Smooth muscle cell (in vitro differentiated cells): ENCODE results near the gene PDPK1. TPM values are rescaled to one million over a fixed set of nuclear protein-coding genes. Genes with fewer than 3 reads are reported as not detected.

Source experiments
- DNase-seq: peaks from one replicate; lab custom pipeline; 2025; ENCODE audit not compliant: unreplicated experiment; lab: John Stamatoyannopoulos, UW
- H2AFZ ChIP-seq: fragments of 200-600 bp; sonication (generic); 2 replicates; pipeline ENCODE4 v1.6.0; 2016; ENCODE audit warnings: antibody characterized with exemption, low read depth, mild to moderate bottlenecking
- H3F3A ChIP-seq: fragments of 200-600 bp; sonication (generic); 2 replicates; pipeline ENCODE4 v1.6.0; 2017; ENCODE audit warnings: antibody characterized with exemption, low read depth
- H3K27ac ChIP-seq: fragments of 200-600 bp; sonication (generic); 2 replicates; pipeline ENCODE4 v1.5.1; 2016; ENCODE audit warnings: low read depth, mild to moderate bottlenecking
- H3K27me3 ChIP-seq: fragments of 200-600 bp; sonication (generic); 2 replicates; pipeline ENCODE4 v1.6.1; 2016; ENCODE audit warnings: low read depth, mild to moderate bottlenecking
- H3K36me3 ChIP-seq: fragments of 200-600 bp; sonication (generic); 2 replicates; pipeline ENCODE4 v1.5.1; 2016; ENCODE audit warnings: low read depth
- H3K4me1 ChIP-seq: fragments of 200-600 bp; sonication (generic); 2 replicates; pipeline ENCODE4 v1.5.1; 2016; ENCODE audit warnings: low read depth
- H3K4me2 ChIP-seq: fragments of 200-600 bp; sonication (generic); 2 replicates; pipeline ENCODE4 v1.6.0; 2016; ENCODE audit warnings: mild to moderate bottlenecking
- H3K4me3 ChIP-seq: fragments of 200-600 bp; sonication (generic); 2 replicates; pipeline ENCODE4 v1.5.1; 2016; ENCODE audit warnings: mild to moderate bottlenecking
- H3K79me2 ChIP-seq: fragments of 200-600 bp; sonication (generic); 2 replicates; pipeline ENCODE4 v1.6.0; 2016; ENCODE audit warnings: low read depth, mild to moderate bottlenecking
- H3K9ac ChIP-seq: fragments of 200-600 bp; sonication (generic); 2 replicates; pipeline ENCODE4 v1.6.0; 2016; ENCODE audit warnings: low read depth
- H3K9me3 ChIP-seq: fragments of 200-600 bp; sonication (generic); replicated peaks from 2 replicates; pipeline ENCODE4 v1.5.1; 2016; ENCODE audit warnings: low read depth
- H4K20me1 ChIP-seq: fragments of 200-600 bp; sonication (generic); 2 replicates; pipeline ENCODE4 v1.6.0; 2016; ENCODE audit warnings: low read depth
- CTCF ChIP-seq: fragments of 200-600 bp; sonication (generic); IDR thresholded peaks from 2 replicates; pipeline ENCODE4 v1.5.1; 2017; ENCODE audit warnings: borderline replicate concordance, mild to moderate bottlenecking, antibody characterized with exemption; ENCODE audit not compliant: insufficient read depth, poor library complexity, severe bottlenecking
- WGBS: methylation state at CpG from one replicate; pipeline ENCODE4 v1.1.7; 2016; ENCODE audit warnings: low lambda C conversion rate; 5-methylcytosine and 5-hydroxymethylcytosine counted together
- polyA plus RNA-seq: library from polyadenylated mRNA; unstranded; fragments of >200 nt; fragmentation: Nextera tagmentation; extraction: Ambion mirVana; gene quantifications from 2 replicates; pipeline ENCODE4 v1.2.1, GENCODE V29; 2016
- total RNA-seq: library from RNA; depleted of rRNA; stranded (reverse); fragments of >200 nt; gene quantifications from 2 replicates; pipeline ENCODE4 v1.2.3, GENCODE V29; 2014

PDPK1 gene
- total and polyA plus RNA-seq, 2 experiments from 2014 or later: 16.4 to 23.8 TPM

- no peak overlapping the region for H2AFZ ChIP-seq
- no peaks in the 10 kb centered on the region for H3K79me2 ChIP-seq
- H3K27me3 ChIP-seq: no peaks in the 10 kb centered on the region
- H3K9ac ChIP-seq: no peak overlapping the region
- H3K4me3 ChIP-seq: no peak overlapping the region
- H3F3A ChIP-seq: peaks cover 5% of the 10 kb centered on the region
- H3K4me1 ChIP-seq: peaks cover 7% of the 10 kb centered on the region
- no peak overlapping the region for H3K4me2 ChIP-seq
- no peaks in the 10 kb centered on the region for H4K20me1 ChIP-seq
- TF ChIP-seq CTCF: no peak
- no peaks in the 10 kb centered on the region for H3K36me3 ChIP-seq
- WGBS: 94% methylated on average over 14 of the region's 14 CpGs
- no peak overlapping the region for H3K27ac ChIP-seq
- no peak for DNase-seq
- H3K9me3 ChIP-seq: no peaks in the 10 kb centered on the region
Observed at GRCh38 chr16:2507052-2507659, 30.7 kb upstream of the PDPK1 start.

- 93% methylated on average over 11 of the region's 11 CpGs for WGBS
- H3K27me3 ChIP-seq: no peaks in the 10 kb centered on the region
- H2AFZ ChIP-seq: no peak overlapping the region
- H3K79me2 ChIP-seq: no peaks in the 10 kb centered on the region
- H3K36me3 ChIP-seq: no peaks in the 10 kb centered on the region
- no peak overlapping the region for H3K27ac ChIP-seq
- no peaks in the 10 kb centered on the region for H4K20me1 ChIP-seq
- no peaks in the 10 kb centered on the region for H3K9me3 ChIP-seq
- H3K9ac ChIP-seq: no peak overlapping the region
- no peak for DNase-seq
- no peak overlapping the region for H3K4me2 ChIP-seq
- H3K4me1 ChIP-seq: peaks cover 9% of the 10 kb centered on the region
- peaks cover 5% of the 10 kb centered on the region for H3F3A ChIP-seq
- no peak overlapping the region for H3K4me3 ChIP-seq
- no peak for TF ChIP-seq CTCF
Observed at GRCh38 chr16:2507665-2508064, 30.2 kb upstream of the PDPK1 start.

- Histone ChIP-seq H2AFZ (no peak overlapping the region), H3K9me3 (no peaks in the 10 kb centered on the region), H3K79me2 (no peaks in the 10 kb centered on the region), H3K4me1 (peaks cover 16% of the 10 kb centered on the region), H3K36me3 (no peaks in the 10 kb centered on the region), H3F3A (peaks cover 5% of the 10 kb centered on the region), H3K27me3 (no peaks in the 10 kb centered on the region), H3K4me2 (no peak overlapping the region), H3K27ac (no peak overlapping the region), H4K20me1 (no peaks in the 10 kb centered on the region), H3K4me3 (no peak overlapping the region), H3K9ac (no peak overlapping the region)
- WGBS: 90% methylated on average over 18 of the region's 18 CpGs
- no peak for TF ChIP-seq CTCF
- DNase-seq: no peak
Observed at GRCh38 chr16:2508722-2509400, 29.0 kb upstream of the PDPK1 start.
